Smooth muscle cell of the brain vasculature (primary cell): ENCODE results near the gene SH2D3C.

Experiments used
- DNase-seq: peaks from one replicate; pipeline ENCODE4 v3.0.0-alpha.2; 2012; ENCODE audit warnings: low read depth, low spot score

Gene SH2D3C

GRCh38 chr9:127741831-127742434 is 36.5 kb downstream of the SH2D3C start:
- DNase-seq = no peak

GRCh38 chr9:127739614-127740330 is 38.7 kb downstream of the SH2D3C start:
- no peak for DNase-seq

- DNase-seq = no peak
These were observed 39.8 kb downstream of the SH2D3C start for GRCh38 chr9:127738666-127739065.

- no peak for DNase-seq
These were observed 42.8 kb downstream of the SH2D3C start for GRCh38 chr9:127735530-127736185.

- DNase-seq = peak; percentile 94
These were observed 43.5 kb downstream of the SH2D3C start, which contains the start of gene TOR2A for GRCh38 chr9:127734747-127735529. TOR2A (minus strand) TSS chr9:127735294; CDS start chr9:127735270, 24 bp downstream.

GRCh38 chr9:127734247-127734746 is 44.2 kb downstream of the SH2D3C start:
- DNase-seq = no peak

- DNase-seq = no peak
These were observed 44.9 kb downstream of the SH2D3C start for GRCh38 chr9:127733614-127734013.

- DNase-seq = no peak
These were observed 46.0 kb downstream of the SH2D3C start for GRCh38 chr9:127732444-127732843.

GRCh38 chr9:127731938-127732337 is 46.5 kb downstream of the SH2D3C start:
- no peak for DNase-seq

- DNase-seq = no peak
These were observed 47.6 kb downstream of the SH2D3C start for GRCh38 chr9:127730799-127731410.

GRCh38 chr9:127730262-127730661 is 48.2 kb downstream of the SH2D3C start:
- no peak for DNase-seq

GRCh38 chr9:127729522-127730256 is 48.8 kb downstream of the SH2D3C start:
- DNase-seq = no peak

- no peak for DNase-seq
These were observed 49.7 kb downstream of the SH2D3C start for GRCh38 chr9:127728808-127729207.

- DNase-seq = no peak
These were observed 51.6 kb downstream of the SH2D3C start for GRCh38 chr9:127726871-127727270.

GRCh38 chr9:127724012-127724411 is 54.5 kb downstream of the SH2D3C start:
- no peak for DNase-seq

GRCh38 chr9:127723444-127723843 is 55.0 kb downstream of the SH2D3C start:
- no peak for DNase-seq

- no peak for DNase-seq
These were observed 55.5 kb downstream of the SH2D3C start for GRCh38 chr9:127723013-127723412.

- DNase-seq = no peak
These were observed 56.3 kb downstream of the SH2D3C start for GRCh38 chr9:127722055-127722745.

- DNase-seq = no peak
These were observed 57.1 kb downstream of the SH2D3C start for GRCh38 chr9:127721391-127721821.

- no peak for DNase-seq
These were observed 57.6 kb downstream of the SH2D3C start for GRCh38 chr9:127720865-127721227.
